ENCODE results near the gene FAM24B. TPM values are rescaled to one million over a fixed set of nuclear protein-coding genes. Genes with fewer than 3 reads are reported as not detected.
"Not testable (repeated sequence)": the region's sequence is repeated elsewhere in the genome, so short reads cannot be mapped to it uniquely, and the experiment has no call there.

The FAM24B gene
- polyA plus RNA-seq, 1 donor, result 2.0 TPM

DNA sequence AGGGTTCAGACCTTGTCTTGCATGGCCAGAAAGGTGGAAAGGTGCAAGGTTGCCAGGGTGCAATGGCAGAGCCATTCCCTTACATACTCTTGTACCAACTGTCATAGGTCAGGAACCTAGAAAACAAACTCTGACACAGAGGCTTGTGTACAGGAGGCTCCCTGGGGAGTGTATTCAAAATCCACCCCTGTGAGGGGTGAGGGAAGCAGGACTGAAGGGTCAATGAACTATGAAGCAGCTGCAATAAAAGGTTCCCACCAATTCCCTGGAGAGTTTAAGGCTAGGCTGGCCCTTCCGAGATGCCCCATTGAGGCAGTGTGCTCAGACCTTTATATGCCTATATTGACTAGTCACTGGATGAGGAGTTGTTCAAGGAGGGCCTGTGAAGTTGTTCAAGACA lies 19.9 kb downstream of the FAM24B start:
- no peak for DNase-seq (ENCODE audit: low read depth)

DNA sequence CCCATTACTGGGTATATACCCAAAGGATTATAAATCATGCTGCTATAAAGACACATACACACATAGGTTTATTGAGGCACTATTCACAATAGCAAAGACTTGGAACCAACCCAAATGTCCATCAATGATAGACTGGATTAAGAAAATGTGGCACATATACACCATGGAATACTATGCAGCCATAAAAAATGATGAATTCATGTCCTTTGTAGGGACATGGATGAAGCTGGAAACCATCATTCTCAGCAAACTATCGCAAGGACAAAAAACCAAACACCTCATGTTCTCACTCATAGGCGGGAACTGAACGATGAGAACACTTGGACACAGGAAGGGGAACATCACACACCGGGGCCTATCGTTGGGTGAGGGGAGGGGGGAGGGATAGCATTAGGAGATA lies 21.3 kb downstream of the FAM24B start:
- DNase-seq (ENCODE audit: low read depth), result not testable (repeated sequence)

DNA sequence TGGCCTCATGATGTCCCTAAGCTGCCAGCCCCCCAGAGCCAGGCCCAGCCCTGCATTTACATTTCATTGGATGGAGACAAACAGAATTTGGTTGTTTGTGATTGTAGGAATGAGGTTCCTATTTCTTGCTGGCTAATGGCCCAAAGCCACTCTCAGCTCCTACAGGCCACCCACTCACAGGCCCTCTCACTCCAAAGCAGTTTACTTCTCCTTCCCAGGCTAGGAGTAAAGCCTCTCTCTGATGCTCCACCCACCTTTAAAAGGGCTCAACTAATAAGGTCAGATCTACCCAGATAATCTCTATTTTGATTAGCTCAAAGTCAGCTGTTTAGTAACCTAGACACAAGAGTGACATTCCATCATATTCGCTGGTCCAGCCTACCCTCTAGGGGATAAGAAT lies 22.5 kb downstream of the FAM24B start:
- DNase-seq (ENCODE audit: low read depth), result no peak

DNA sequence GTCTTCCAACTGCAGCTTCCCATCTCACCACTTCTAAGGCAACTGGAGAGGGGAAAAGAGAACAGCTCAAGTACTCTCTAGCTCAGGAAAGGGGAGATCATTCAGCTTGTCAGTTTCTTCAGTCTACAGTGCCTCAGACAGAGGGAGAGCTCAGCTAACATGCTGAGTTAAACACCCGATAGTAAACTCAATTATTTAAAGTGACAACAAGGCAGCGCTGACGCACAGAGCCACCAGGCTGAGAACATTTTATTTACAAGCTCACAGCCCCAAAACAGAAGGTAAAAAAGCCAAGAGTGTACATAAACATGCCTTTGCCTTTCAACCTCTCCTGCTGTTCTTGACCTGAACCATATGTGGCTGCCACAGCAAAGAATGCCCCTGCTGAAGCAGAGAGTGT lies 23.6 kb downstream of the FAM24B start:
- DNase-seq (ENCODE audit: low read depth), result no peak

DNA sequence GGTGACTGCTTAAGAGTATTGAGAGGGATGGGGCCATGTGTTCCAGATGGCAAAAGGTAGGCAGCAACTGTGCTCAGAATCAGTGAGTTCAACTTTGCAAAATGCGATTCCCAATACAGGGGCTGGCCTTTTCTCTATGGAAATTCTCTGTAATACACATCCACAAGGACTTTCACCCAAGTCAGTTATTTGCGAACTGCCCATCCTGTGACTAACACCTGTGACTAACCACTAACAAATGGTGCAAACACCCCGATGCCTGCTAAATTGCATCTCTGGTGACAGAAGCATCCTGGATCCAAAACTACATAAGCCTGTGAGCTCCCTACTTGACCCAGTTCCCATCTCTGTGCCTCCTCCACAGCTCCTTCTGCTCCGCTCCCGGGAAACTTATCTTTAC lies 24.7 kb downstream of the FAM24B start:
- no peak for DNase-seq (ENCODE audit: low read depth)

DNA sequence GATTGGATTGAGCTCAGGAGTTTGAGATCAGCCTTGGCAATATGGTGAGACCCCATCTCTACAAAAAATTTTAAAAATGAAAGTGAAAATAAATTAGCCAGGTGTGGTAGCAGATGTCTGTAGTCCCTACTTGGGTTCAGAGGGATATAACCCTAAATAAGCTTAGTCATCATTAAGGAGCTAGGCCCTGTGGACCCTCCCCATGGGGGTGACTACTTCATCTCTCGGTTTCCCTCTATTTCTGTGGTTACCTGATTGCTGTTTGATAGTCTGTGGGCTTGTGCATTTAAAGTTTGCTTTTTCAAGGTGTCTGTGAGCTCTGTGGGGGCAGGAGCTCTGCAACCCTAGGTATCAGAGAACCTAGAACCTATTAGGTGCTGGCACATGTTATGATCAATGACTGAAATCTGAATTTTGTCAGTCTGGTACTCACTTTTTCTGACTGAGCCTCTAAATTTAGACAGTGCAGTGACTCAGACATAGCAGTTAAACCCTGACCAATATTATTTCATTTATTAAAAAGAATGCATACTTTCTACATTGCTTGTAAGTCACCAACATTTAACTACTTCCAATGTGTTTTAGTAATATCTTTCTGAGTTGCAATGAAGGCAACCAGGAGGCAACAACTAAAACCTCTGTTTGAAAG lies 25.6 kb downstream of the FAM24B start:
- no peak for DNase-seq (ENCODE audit: low read depth)

DNA sequence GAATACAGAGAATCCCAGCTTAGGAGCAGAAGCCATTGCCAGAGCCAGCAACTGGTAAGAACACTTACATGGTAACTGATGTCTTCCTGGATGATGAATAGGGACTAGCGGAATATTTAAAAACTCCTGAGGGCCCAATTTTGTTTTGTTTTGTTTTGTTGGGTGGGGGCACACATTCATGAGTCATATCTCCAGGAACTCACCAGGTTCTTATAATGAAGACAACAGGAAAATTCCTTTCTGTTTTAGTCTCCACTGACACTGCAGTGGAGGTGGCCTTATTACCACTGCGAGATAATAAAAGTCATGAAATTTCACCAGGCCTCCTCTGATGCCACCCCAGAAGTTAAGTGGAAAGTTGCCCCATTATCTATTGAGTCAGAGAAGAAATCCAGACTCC lies 27.1 kb downstream of the FAM24B start:
- no peak for DNase-seq (ENCODE audit: low read depth)

DNA sequence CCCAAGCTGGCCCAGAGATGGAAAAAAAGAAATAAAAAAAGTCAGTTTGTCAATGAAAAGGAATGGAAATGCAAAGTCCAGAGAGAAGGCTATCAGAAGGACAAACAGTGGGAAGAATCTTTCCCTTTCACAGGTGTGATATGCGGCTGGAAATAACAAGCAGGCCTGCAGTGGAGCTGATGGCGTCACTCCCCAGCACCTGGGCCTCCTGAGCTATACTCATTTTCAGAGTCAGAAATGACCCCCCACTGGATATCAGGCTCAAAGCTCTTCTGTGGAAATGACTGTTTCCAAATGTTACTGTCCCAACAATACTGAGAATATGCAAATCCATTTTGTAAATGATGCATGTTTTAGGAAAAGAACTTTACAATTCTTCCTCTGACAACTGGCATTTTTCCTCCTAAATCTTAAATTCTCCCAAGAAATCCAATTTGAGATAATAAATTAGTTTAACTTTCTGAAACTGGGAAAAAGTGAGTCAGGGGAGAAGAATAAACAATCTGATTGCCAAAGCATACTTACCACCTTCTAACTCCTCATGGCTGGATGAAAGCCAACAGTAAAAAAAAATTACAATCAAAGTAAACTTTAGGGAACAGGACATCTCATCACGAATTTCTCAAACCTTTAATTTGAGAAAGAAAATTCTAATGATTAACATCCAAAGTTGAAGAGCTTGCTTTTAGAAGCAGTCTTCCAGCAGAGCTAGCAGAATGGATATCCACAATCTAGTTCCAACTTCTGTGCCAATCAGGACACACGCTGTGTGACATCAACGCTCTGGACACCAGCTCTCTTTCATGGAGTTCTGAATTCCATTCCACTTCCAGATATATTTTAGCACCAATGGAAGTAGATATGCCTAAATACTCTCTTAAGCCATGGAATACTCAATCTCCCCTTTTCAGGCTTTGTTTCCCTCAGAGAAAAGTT lies 28.4 kb downstream of the FAM24B start:
- DNase-seq (ENCODE audit: low read depth), result no peak

DNA sequence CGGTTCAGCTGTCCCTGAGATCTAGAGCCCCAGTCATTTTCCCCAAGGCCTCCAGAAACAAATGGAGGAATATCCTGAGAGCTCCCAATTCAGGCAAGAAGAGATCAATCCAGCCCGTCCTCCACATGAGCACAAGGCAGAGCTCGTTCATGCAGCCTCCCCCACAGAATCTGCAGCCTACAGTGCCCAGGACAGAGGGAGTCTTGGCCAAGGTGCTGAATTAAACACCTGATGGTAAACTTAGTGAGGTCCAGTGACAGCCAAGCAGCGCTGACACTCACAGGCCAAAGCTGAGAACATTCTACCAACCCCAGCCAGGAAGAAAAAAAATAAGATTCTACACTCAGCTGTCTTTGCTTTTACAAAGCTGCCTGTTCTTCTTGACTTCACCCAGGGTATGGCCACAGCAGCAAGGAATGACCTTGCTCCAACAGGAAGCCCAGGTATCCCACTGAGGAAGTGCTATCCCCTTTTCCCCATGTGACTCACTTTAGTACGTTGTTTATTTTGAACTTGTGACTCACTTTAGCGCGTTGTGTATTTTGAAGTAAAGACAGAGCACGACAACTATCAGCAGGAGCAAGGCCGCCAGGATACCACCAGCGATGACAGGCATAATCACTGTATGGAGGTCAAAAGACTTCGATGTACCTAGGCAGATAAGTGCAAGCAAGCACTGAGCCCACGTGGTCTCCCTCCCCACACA lies 29.3 kb downstream of the FAM24B start:
- DNase-seq (ENCODE audit: low read depth), result no peak

DNA sequence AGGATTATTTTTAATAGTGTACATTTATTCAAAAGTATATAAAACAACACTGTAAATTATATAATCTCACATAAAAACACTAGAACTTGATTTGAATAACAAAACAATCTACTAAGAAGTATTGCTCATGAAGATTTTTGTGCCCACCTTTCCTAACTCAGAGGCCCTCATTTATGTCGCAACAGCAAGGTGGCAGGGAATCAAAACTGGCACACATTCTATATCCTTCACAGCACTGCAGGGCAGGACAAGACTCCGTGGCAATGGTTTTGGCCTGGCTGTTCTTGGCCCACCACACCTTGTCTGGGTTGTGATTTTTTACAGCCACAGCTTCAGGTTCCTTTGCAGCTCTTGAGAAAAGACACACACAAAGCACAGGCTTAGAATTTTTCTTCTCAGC lies 30.3 kb downstream of the FAM24B start:
- no peak for DNase-seq (ENCODE audit: low read depth)

DNA sequence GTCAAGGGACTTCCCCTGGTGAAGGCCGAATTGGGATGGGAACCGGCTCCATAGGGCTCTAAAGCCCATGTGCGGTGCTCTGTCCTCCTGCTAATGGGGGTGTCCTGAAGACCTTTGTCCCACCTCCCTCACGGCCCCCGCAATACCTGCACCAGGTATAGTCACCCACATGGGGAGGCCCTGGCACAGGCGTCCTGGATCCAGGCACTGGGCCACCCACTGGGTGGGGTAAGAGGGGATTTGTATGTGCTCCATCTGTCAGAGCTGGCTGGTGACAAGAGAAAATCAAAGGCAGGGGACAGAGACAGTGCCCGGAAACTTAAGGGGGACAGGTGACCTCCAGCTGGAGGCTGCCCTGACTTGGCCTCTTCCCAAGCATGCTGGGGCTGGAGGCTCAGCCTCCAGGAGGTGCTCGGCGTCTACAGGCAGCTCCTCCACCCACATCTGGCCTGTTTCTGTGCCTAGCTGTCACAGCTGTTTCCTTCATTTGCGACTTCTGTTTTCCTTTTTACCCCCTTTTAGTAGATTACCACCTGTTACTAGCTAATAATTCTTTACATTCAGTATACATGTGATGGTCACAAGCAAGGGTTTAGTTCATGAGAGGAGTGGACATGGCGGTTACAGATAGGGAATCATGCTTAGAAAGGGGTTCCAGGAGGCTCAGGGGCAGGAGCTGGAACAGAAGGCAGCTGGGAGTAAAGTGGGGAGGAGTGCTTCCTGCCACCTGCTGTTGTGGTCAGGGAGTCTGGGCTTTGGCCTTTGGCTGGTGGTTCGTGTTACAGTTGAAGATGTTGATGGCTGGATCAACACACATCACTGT lies 31.4 kb downstream of the FAM24B start:
- DNase-seq (ENCODE audit: low read depth), result no peak

DNA sequence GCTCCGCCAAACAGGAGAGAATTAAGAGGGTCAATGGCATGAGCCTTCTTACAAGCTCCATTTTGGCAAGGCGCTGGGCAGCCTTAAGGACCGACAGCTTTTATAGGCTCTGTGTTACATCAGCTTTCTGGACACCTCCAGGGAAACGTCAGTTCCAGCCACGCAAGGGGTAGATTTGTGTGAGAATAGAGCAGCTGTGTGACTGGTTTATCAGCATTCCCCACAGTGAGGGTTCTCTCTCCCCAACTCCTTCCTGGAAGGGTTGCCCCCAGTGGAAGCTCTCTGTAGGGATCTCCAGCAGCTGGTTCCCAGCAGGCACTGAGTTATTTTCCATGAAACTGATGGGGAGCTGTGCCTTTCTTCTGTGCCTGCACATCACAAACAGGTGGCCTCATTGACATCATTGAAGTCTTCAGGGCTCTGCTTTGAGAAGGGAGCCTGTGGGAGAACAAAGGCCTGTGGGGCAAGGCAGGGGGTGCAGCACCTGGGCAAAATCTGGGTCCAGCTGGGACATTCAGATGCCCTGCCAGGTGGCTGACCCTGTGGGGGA lies 33.5 kb downstream of the FAM24B start, which contains the start of gene CUZD1:
Gene CUZD1, minus strand, starts transcription at position 75 of the 550 bp plus-strand sequence. Its CDS starts 14 bp downstream, at position 61.
- no peak for DNase-seq (ENCODE audit: low read depth)

DNA sequence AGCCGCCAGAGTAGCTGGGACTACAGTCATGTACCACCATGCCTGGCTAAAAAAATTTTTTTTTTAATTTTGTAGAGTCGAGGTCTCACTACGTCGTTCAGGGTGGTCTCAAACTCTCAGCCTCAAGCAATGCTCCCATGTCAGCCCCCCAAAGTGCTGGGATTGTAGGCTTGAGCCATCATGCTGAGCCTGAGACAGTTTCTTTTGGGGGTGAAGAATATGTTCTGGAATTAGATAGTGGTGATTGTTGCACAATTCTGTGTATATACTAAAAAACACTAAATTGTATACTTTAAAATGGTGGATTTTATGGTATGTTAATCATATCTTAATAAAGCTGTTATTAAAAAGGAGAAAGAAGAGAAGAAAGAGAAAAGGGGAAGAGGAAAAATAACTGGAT lies 35.2 kb downstream of the FAM24B start:
- no peak for DNase-seq (ENCODE audit: low read depth)

DNA sequence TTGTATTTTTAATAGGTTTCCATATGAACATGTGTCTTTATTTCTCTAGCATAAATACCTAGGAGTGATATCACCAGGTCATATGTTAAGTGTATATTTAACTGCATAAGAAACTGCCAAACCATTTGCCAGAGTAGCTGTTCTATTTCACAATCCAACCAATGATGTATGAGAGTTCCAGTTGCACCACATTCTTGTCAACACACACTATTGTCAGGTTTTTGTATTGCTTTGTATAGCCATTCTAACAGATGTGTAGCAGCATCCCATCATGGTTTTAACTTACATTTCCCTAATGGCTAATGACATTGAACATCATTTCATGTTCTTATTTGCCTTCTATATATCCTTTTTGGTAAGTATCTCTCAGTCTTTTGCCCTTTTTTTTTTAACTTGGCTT lies 37.8 kb downstream of the FAM24B start:
- DNase-seq (ENCODE audit: low read depth), result no peak

DNA sequence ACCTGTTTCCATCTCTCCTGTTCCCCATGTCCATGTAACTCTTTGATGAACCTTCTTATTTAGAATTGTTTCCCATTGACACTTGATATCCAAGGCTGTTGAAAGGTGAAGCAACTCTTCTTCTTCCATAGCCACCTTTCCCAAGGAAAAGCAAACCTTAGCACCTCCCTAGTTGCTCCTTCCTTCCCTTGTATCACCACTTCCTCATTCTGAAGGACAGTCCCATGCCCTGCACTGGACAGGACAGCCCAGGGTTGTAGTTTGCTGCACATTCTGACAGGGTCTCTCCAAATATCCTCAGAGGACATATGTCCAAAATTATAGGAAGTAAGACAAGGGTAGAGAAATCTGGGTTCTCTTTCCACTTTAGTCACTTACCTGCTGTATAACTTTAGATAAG lies 39.9 kb downstream of the FAM24B start:
- DNase-seq (ENCODE audit: low read depth), result no peak

DNA sequence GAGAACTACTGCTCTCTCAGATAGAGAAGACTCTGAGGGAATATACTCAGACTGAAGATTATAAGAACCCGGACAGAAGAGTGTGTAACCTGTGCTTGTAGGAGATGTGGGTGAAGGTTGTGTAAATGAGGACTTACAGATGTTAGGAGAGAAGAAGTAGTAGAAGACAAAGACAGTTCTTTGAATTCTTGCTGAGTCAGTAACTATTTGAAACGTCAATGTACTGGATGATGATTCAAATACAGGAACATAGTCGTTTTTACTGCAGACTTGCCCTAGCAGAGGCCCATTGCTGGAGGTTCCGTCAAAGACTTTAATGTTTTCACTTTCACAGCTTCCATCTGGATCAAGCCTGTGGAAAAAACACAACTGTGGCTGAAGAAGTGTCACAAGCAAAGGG lies 40.5 kb downstream of the FAM24B start:
- DNase-seq (ENCODE audit: low read depth), result no peak

DNA sequence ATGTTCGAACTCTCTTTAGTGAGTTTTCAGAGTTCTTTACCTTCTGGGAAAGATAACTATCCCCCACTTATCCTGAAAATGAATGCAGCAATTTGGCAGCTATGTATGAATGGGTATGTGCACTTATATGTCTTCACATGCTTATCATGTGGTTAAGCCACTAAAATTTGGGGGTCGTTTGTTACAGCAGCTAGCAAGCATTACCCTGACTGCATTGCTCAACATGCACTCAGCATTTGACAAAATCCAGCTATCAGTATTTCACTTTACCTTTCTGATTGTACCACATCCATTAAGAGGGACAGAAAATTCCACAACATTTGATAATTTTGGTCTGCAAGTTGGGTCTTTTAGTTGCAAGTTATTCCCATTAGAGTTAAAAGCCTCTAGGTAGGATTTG lies 43.5 kb downstream of the FAM24B start:
- DNase-seq (ENCODE audit: low read depth), result no peak

DNA sequence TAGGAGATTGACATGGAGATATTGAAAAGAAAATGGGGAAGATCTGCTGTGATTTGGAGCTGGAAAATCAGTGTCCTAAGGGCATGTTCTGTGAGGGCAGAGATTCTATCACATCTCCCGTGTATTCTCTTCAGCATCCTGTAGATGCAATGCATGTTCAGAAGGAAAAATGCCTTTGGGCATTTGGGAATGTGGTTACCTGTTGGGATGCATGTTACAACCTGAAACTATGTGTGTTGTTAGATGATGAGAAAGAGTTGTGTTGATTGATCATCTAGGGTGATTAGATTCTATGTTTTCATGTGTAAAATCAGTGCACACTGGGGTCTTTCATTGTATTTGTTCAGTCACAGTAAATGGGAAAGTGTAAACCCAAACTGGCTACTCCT lies 48.4 kb downstream of the FAM24B start:
- no peak for DNase-seq (ENCODE audit: low read depth)

DNA sequence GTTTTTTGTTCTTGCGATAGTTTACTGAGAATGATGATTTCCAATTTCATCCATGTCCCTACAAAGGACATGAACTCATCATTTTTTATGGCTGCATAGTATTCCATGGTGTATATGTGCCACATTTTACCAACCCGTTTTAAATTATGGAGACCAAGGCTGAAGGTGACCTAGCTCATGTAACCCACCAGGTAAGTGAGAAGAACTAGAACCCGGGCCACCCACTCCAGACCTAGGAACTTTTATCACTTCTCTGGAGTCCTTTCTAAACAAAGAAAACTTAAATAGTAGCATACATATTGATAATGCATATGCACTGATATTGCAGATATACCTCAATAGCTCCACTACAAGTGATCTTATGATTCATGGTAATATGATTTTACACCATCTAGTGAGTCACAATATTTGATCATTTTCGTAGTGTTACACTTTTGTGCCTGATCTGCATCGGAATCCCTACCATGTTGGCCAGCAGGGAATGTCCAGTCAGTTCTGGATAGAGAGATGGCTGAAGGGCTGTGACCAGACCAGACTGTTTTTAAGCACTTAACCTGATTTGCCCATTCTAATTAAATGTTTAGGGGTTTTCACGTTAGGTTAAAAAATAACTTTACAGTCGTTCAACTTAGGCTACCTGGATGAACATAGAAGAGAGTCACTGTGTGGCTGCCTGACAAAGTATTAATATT lies 49.0 kb downstream of the FAM24B start:
- DNase-seq (ENCODE audit: low read depth), result no peak

DNA sequence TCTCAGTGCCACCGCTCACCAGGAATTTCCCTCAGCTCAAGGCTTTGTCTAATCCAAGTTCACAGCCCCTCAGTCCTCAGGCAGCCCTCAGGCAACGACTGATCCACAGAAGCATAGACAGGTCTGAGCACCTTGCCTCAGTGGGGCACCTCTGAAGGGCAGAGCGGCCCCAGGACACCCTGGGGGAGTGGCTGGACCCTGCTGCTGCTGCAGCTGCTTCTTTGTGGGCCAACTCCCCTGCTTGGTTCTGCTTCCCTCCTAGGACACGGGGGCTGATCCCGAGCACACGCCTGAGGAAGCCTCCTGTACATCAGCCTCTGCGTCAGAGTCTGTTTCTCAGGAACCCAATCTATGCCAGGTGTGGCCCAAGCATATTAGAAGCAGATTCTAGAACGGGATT lies 49.9 kb downstream of the FAM24B start:
- DNase-seq (ENCODE audit: low read depth), result no peak
